Hematopoietic multipotent progenitor cell treated with erythropoietin and hydrocortisone succinate and interleukin-3 and kit ligand, for 17 days (in vitro differentiated cells): ENCODE results near the gene XIRP1.
"Not testable (repeated sequence)": the region's sequence is repeated elsewhere in the genome, so short reads cannot be mapped to it uniquely, and the experiment has no call there.

ENCODE experiments used
- DNase-seq: peaks from one replicate; pipeline ENCODE4 v3.0.0-alpha.2; 2015; ENCODE audit warnings: low spot score

Gene XIRP1, protein sequence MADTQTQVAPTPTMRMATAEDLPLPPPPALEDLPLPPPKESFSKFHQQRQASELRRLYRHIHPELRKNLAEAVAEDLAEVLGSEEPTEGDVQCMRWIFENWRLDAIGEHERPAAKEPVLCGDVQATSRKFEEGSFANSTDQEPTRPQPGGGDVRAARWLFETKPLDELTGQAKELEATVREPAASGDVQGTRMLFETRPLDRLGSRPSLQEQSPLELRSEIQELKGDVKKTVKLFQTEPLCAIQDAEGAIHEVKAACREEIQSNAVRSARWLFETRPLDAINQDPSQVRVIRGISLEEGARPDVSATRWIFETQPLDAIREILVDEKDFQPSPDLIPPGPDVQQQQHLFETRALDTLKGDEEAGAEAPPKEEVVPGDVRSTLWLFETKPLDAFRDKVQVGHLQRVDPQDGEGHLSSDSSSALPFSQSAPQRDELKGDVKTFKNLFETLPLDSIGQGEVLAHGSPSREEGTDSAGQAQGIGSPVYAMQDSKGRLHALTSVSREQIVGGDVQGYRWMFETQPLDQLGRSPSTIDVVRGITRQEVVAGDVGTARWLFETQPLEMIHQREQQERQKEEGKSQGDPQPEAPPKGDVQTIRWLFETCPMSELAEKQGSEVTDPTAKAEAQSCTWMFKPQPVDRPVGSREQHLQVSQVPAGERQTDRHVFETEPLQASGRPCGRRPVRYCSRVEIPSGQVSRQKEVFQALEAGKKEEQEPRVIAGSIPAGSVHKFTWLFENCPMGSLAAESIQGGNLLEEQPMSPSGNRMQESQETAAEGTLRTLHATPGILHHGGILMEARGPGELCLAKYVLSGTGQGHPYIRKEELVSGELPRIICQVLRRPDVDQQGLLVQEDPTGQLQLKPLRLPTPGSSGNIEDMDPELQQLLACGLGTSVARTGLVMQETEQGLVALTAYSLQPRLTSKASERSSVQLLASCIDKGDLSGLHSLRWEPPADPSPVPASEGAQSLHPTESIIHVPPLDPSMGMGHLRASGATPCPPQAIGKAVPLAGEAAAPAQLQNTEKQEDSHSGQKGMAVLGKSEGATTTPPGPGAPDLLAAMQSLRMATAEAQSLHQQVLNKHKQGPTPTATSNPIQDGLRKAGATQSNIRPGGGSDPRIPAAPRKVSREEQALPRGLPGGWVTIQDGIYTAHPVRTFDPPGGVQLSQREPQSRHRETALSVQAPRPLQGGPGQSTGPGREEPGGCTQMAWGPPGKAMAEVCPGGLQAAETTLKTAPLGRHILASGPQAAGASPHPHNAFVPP (N-terminal part only)

DNA sequence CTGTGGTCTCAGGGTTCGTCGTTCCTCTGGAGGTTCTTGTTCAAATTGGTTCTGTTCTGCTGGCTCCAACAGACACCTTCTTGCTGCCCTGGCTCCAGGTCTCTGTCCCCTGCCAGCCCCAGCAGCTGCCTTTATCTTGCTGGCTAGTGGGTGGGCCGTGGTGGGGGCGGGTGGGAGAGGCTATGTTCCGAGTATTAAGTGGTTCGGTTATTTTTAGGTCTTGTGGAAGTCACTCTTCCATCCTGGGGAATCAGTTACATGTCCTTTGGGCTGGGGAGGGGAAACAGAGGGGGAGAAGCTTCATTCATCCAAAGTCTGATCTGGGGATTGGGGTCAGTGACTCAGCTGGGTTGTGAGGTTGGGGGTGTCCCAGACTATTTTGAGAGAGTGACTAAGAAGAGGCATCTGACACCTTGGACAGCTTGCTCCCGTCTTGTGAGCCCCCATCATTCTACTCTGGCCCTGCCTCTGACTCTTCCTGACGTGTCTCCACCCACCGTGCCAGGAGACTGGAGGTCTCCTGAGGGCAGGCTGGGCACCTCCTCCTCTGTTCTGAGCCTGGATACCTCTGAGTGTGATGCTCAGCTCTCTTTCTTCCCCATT, at the start of gene XIRP1:
TSS of gene XIRP1 (minus strand) at position 106 of the 603 bp plus-strand sequence. CDS start 3,150 bp downstream, outside the sequence.
- DNase-seq: no peak

GRCh38 chr3:39241561-39241960, 49.2 kb upstream of the XIRP1 start:
- DNase-seq: no peak

DNA sequence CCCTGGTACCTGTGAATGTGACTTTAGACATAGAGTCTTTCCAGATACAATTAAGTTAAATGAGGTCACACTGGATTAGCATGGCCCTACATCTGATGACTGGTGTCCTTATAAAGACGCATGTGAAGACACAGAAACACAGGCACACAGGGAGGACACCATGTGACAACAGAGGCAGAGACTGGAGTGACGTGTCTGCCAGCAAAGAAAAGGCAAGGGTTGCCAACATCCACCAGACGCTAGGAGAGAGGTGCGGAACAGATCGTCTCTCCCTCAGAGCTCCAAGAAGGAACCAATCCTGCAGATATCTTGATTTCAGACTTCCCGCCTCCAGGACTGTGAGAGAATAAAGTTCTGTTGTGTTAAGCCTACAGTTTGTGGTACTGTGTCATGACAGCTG, 44.6 kb upstream of the XIRP1 start:
- DNase-seq: no peak

- DNase-seq: no peak
These were observed 42.3 kb upstream of the XIRP1 start for GRCh38 chr3:39234651-39235050.

- no peak for DNase-seq
These were observed 40.5 kb upstream of the XIRP1 start for GRCh38 chr3:39232859-39233258.

DNA sequence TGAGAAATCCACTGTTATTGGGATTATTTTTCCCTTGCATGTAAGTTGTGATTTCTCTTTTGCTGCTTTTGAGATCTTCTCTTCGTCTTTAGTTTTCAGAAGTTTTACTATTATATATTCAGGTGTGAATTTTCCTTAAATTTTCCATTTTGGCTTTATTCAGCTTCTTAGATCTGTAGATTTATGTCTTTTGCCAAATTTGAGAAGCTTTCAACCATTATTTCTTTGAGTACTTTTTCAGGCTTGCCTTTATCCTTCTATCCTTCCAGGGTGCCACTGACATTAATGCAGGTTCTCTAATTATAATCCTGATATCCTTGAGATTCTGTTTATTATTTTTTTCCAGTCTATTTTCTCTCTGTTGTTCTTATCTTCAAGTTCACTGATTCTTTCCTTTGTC, 38.1 kb upstream of the XIRP1 start:
- no peak for DNase-seq

DNA sequence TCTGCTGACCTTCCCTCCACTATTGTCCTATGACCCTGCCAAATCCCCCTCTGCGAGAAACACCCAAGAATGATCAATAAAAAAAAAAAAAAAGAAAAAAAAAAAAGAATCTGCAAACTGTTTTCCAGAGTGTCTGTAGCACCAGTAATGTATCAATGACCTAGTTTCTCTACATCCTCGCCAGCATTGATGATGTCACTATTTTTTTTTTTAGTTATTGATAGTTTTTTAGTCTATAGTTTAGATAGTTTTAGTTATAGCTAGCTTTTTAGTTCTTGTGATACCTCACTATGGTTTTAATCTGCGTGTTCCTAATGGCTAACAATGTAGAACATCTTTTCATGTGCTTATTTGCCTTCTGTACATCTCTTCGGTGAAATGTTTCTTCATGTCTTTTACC, 36.1 kb upstream of the XIRP1 start:
- no peak for DNase-seq

DNA sequence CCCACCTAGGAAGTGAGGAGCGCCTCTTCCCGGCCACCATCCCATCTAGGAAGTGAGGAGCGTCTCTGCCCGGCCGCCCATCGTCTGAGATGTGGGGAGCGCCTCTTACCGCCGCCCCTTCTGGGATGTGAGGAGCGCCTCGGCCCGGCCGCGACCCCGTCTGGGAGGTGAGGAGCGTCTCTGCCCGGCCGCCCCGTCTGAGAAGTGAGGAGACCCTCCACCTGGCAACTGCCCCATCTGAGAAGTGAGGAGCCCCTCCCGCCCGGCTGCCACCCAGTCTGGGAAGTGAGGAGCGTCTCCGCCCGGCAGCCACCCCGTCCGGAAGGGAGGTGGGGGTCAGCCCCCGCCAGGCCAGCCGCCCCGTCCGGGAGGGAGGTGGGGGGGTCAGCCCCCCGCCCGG, 35.2 kb upstream of the XIRP1 start:
- not testable (repeated sequence) for DNase-seq

- no peak for DNase-seq
These were observed 33.8 kb upstream of the XIRP1 start for GRCh38 chr3:39226106-39226741.

DNA sequence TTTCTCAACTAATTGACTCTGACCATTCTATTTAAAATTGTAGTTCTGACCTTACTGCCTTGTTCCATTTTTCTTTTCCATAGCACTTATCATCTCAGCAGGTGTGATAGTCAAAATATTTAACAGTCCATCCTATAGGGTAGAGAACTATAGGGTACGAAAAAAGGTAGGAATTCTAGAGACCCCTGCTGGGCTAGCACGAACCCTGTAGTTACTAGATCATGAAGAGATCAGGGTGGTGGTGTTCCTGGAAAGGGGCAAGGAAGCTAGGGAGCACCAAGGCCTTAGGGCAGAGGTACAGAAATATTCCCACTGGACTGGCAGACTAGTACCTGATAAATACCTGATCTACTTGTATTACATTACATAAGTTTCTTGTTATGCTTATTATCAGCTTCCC, 31.9 kb upstream of the XIRP1 start:
- DNase-seq: no peak

DNA sequence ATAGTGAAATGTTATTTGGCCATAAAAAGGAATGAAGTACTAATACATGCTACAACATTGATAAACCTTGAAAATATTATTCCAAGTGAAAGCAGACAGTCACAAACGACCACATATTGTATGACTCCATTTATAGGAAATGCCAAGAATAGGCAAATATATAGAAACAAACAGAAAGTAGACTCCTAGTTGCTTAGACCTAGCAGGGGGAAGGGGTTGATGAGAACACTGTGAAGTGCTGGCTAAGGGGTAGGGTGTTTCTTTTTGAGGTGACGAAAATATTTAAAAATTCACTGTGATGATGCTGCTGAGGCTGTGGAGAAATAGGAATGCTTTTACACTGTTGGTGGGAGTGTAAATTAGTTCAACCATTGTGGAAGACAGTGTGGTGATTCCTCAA, 30.5 kb upstream of the XIRP1 start:
- DNase-seq: no peak

- DNase-seq: no peak
These were observed 30.1 kb upstream of the XIRP1 start for GRCh38 chr3:39222462-39222861.

DNA sequence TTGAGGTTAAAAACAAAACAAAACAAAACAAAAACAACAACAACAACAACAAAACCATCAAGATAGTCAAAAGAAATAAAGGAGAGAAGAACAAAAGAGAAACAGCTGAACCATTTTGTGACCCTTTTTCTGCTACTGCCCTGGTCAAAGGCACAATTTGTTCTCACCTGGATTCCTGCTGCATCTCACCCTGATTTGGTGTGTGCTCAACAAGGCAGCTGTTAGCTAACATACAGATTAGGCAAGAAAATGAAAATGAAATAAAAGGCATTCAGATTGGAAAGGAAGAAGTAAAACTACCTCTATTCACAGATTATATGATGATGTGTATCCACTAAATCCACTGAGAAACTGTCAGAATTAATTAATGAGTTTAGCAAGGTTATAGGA, 28.7 kb upstream of the XIRP1 start:
- no peak for DNase-seq

DNA sequence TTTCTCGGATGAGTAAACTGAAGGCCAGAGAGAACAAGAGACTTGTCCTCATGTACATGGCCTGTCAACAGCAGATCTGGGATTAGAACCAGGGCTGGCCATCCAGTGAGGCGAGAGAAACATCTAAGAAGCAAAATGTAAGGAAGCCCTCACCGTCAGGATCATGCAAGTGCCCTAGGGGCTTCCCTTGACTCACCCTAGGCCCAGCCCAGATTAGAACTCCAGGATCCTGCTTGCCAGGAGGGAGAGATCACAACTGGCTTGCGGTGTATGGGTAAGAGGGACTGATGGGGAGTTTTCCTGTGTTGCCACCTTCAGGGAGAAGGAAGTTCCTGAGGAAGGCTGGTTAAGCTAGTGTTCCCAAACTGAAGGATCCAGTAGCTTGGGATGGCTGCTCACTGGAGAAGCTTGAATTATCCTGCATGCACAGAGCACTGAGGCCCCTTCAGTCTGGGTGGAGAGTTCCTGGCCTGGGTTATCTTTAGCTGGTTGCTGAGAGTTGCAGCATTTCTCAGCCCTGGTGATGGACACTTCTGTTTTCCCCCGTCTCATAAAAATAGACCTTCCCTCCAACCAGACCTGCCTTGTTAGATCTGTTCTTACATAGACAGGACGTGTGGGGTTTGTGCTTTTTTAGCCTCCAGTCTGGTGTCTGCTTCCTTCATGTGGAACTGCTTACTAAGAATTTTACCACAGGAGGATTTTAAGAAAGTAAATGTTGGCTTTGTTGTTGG, 28.2 kb upstream of the XIRP1 start:
- no peak for DNase-seq

DNA sequence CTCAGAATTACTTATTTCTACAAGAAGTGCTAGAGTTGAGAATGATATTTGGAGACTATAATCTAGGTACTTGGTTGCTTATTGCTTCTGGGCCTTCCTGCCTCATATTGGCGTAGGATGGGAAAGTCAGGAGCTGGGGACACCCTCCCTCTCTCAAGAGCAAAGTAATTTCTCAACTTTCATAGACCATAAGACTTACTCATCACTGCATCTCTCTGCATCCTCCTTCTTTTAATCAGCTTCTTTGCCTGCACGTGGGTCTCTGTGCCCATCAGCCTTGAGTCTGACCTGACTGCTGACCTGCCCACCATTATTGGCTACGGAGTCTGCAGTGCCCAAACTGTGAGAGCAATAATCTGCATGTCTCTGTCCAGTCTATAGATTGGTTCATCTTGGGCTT, 27.3 kb upstream of the XIRP1 start:
- no peak for DNase-seq

DNA sequence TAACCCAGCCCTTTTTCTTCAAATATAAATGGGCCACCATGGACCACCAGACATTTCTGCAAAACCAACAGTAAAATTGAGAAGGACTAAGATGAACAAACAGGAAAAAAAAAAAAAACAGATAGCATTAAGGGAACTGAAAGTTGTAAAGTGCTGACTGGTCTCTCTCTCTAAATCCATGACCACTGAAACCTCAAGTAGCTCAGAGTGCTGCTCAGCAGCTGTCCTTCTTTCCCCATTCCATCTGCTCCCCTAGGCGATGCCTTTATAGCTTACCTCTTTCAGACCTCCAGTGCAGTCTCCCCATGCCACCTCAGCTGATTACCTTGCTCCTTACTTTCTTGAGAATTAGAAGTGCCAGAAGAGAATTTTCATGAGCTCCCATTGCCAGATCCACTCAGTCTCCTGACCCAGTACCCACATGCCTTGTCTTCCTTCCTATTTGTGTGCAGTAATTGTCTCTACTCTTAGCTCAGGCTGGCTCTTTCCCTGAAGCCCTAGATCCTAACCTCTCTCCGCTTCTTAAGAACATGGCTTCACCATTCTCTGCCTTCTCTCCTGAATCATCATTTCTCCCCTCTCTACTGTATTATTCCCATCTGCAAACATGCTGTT, 23.9 kb upstream of the XIRP1 start:
- DNase-seq: no peak

DNA sequence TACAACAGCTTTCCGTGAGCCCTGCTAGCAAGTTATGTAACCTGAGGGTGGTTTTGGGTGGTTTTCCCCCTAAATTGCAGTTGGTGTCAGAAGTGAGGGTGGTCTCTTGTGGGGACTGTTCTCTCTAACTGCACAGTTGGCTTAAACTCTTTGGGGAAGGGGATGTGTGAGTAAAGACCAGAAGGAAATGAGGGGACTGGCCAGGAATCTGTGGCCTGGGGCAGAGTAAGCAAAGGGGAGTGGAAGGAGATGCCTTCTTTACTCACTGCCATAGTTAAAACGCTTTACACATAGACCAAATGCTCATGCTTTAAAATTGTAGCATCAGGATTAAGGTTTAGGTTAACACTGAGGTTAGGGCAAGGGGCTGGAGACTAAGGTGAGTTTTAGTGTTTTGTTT, 21.2 kb upstream of the XIRP1 start:
- DNase-seq: no peak

- DNase-seq: no peak
These were observed 20.3 kb upstream of the XIRP1 start for GRCh38 chr3:39212665-39213064.

- DNase-seq: no peak
These were observed 19.1 kb upstream of the XIRP1 start for GRCh38 chr3:39211332-39212130.

DNA sequence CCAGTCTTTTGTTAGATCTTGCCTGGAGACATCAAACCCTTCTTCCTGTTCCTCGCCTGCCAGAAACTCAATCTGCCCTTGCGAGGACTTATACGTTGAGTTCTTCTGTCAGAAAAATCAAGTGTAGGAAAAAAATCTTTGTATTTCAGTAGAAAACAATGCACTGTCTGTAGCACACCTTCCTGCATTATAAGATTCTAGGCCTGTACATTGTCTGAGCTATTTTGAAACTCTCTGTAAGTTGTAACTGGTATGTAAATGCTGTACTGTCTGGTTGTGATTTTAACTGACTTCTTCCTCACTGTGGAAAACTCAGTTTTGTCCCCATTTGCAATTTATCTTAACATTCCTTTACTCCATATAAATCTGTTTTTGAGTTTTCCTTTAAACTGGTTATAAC, 17.7 kb upstream of the XIRP1 start:
- DNase-seq: no peak
